Peyer's patch (tissue), 4 donors: ENCODE results near the gene RSPRY1.

Source experiments
- CTCF ChIP-seq, 6 experiments: fragments of 450-650 bp in 4 of 6; fragments of 200-600 bp in 2 of 6; sonication (generic) in 1 of 6; IDR thresholded peaks; one replicate each; pipeline ENCODE4 v1.5.1; 2017 to 2019; ENCODE audit warnings: antibody characterized with exemption in 6 of 6, mild to moderate bottlenecking in 3 of 6, moderate library complexity in 1 of 6
- POLR2A ChIP-seq, 2 donors: fragments of 450-650 bp; IDR thresholded peaks; one replicate each; pipeline ENCODE4 v1.5.1; 2017; ENCODE audit warnings: antibody characterized with exemption in 2 of 2, mild to moderate bottlenecking in 2 of 2, moderate library complexity in 2 of 2

GRCh38 chr16:57240851-57241250 lies 54.7 kb downstream of the RSPRY1 start:
- TF ChIP-seq POLR2A (IDR thresholded peaks at IDR 0.05) (no peak), CTCF (IDR thresholded peaks at IDR 0.05) (no peak)
